DMS 273 (cell line): ENCODE measurements around the gene CNOT4.
"Not testable (repeated sequence)": the region's sequence is repeated elsewhere in the genome, so short reads cannot be mapped to it uniquely, and the experiment has no call there.

Experiments
- DNase-seq: peaks from one replicate; lab custom pipeline; 2025; ENCODE audit not compliant: unreplicated experiment; lab: John Stamatoyannopoulos, UW

CNOT4 gene

DNA sequence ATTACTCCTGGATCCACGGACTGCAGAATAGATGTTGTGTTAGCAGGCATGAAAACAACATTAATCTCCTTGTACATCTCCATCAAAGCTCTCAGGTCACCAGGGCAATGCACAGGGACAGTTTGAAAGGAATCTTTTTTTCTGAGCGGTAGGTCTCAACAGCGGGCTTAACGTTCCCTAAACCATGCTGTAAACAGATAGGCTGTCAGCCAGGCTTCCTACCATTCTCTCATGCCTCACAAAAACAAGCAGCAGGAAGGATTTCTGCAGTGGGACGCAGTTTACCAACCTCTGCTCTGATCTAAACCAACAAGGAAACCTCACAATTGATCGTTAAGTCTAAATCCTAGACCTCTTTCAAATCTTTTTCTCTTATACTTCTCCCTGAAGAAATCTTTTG is 50.8 kb downstream of the CNOT4 start:
- no peak for DNase-seq

GRCh38 chr7:135454060-135454459 is 55.8 kb downstream of the CNOT4 start:
- no peak for DNase-seq

DNA sequence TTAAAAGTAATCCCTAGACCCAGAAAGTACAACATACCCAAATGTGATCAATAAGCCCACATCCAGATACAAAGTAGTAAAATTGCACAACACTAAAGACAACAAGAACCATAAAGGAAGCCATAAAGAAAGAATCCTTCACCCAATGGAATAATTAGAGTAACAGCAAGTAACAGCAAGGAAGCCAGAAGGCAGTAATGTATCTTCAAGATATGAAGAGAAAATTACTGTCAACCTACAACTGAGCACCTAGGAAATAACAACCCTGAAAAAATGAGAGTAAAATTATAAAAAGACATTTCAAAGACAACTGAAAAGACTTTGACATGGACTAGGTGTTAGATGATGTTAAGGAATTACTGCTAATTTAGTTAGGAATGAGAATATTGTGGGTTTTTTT is 60.5 kb downstream of the CNOT4 start:
- no peak for DNase-seq

DNA sequence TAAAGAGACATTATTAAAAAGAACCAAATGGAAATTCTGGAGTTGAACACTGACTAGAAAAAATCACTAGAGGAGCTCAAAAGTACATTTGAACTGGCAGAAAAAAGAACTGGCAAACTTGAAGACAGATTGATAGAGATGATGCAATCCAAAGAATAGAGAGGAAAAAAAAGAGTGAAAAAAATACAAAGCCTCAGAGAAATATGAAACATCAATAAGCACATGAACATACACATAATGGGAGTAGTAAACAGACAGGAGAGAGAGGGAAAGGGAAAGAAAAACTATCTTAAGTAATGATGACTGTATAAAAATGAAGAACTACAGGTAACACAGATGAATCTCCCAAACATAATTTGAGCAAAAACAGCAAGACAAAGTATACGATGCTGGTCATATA is 61.1 kb downstream of the CNOT4 start:
- DNase-seq = no peak

GRCh38 chr7:135447748-135448147 is 62.2 kb downstream of the CNOT4 start:
- DNase-seq = peak; percentile 20

- DNase-seq = no peak
Measured at GRCh38 chr7:135445690-135446089, 64.2 kb downstream of the CNOT4 start.

- DNase-seq = not testable (repeated sequence)
Measured at GRCh38 chr7:135445266-135445665, 64.6 kb downstream of the CNOT4 start.

GRCh38 chr7:135441791-135442190 is 68.1 kb downstream of the CNOT4 start:
- peak; percentile 15 for DNase-seq

DNA sequence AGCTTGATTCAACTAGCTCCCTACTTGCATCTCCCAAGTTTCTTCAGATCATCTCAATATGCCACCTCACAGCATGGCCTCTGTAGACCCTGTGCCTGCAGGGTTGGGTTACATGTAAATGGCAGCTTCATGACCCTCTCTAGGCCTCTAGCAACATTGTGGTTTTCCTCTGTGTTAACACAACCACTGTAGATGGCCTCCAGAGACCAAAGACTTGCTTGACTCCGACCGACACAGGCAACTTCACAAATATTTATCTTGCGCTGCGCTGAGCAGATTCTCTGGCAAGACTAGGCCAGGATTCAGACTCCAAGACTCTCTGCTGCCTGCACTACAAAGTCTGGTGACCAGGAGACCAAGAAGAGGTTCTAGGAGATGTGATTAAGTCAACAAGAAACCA is 75.9 kb downstream of the CNOT4 start:
- no peak for DNase-seq

GRCh38 chr7:135430626-135431025 is 79.3 kb downstream of the CNOT4 start:
- no peak for DNase-seq

GRCh38 chr7:135428879-135429278 is 81.0 kb downstream of the CNOT4 start:
- no peak for DNase-seq

- peak; percentile 18 for DNase-seq
Measured at GRCh38 chr7:135428011-135428410, 81.9 kb downstream of the CNOT4 start.

GRCh38 chr7:135427166-135427565 is 82.7 kb downstream of the CNOT4 start:
- no peak for DNase-seq

DNA sequence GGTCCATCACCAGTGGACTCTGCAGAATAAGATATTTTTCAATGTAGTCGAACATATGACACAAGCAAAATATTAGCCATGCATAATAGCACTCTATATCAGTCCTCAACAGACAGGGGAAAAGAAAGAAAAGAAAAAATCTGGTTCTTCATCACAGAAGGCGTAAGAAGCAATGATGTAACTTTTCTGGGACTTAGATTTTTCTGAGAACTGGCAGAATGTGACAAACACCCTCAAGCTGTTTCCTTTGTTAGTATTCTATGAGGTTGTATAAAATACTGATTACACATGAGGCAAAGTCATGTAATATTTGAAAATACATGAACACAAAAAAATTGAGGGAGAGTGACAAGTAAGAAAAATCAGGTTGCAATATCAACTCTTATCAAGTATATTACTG is 84.9 kb downstream of the CNOT4 start:
- DNase-seq = no peak

- DNase-seq = no peak
Measured at GRCh38 chr7:135420786-135421185, 89.1 kb downstream of the CNOT4 start.

GRCh38 chr7:135416431-135416830 is 93.5 kb downstream of the CNOT4 start:
- DNase-seq = no peak

GRCh38 chr7:135414850-135415439 is 95.0 kb downstream of the CNOT4 start:
- DNase-seq = peak; percentile 82

DNA sequence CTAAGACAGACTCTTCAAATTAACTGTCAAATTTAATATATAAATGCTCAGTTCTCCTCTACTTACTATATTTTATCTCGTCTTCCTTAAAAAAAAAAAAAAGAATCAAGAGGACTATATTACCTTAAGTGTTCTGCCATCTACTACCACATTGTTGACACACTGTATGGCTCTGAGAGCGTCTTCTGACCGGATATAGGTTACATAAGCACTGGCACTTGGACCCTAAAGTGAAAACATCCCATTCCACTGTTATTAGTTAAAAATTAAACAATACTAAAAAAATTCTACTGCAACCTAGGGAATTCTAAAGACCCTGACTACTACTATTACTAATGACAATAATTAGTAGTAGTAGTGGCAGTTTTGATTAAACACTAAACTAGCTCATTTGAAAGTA is 95.7 kb downstream of the CNOT4 start:
- DNase-seq = no peak

GRCh38 chr7:135411098-135411497 is 98.8 kb downstream of the CNOT4 start:
- DNase-seq = no peak

GRCh38 chr7:135410543-135410942 is 99.4 kb downstream of the CNOT4 start:
- DNase-seq = no peak

GRCh38 chr7:135409845-135410542 is 99.9 kb downstream of the CNOT4 start:
- DNase-seq = no peak

GRCh38 chr7:135407884-135408283 is 102.0 kb downstream of the CNOT4 start:
- DNase-seq = no peak

GRCh38 chr7:135406918-135407317 is 103.0 kb downstream of the CNOT4 start:
- no peak for DNase-seq
